ENCODE results near the gene LTO1. TPM values are rescaled to one million over a fixed set of nuclear protein-coding genes. Genes with fewer than 3 reads are reported as not detected.

Gene LTO1
- total RNA-seq, 4 donors from 2014 or later, result 4.1 to 30.7 (median 17.4) TPM

GRCh38 chr11:69704508-69705253, 29.5 kb upstream of the LTO1 start:
- Histone ChIP-seq H3K9me3 (no peaks in the 10 kb centered on the region), H3K4me3 (no peak overlapping the region), H3K27me3 (peaks cover 0 to 39% of the 10 kb centered on the region in 2 donors), H3K4me1 (peaks cover 0 to 17% of the 10 kb centered on the region in 2 donors), H3K27ac (no peak overlapping the region), H3K36me3 (no peaks in the 10 kb centered on the region)
- no peak for DNase-seq
- TF ChIP-seq POLR2A (IDR thresholded peaks at IDR 0.05) (no peak), CTCF (IDR thresholded peaks at IDR 0.05) (peak in 1 of 4 experiments; percentile 27)
- intact Hi-C loops (cut with DNase I; ENCODE audit: low total_unique reads), result no loop called here

- no peaks in the 10 kb centered on the region for H3K36me3 ChIP-seq
- no peaks in the 10 kb centered on the region for H3K9me3 ChIP-seq
- peaks cover 0 to 39% of the 10 kb centered on the region in 2 donors for H3K27me3 ChIP-seq
- no peak within 1 kb of the TSS for H3K4me3 ChIP-seq
- peaks cover 0 to 17% of the 10 kb centered on the region in 2 donors for H3K4me1 ChIP-seq
- intact Hi-C loops (cut with DNase I; ENCODE audit: low total_unique reads), result no loop called here
- TF ChIP-seq CTCF (IDR thresholded peaks at IDR 0.05) (no peak), POLR2A (IDR thresholded peaks at IDR 0.05) (no peak)
- no peak for DNase-seq
- no peak within 1 kb of the TSS for H3K27ac ChIP-seq
Observed at GRCh38 chr11:69703768-69704507, 28.8 kb upstream of the LTO1 start, which contains the start of gene FGF19. FGF19 (minus strand) TSS chr11:69704022; CDS start chr11:69703876, 146 bp downstream.

- Histone ChIP-seq H3K36me3 (no peaks in the 10 kb centered on the region), H3K4me3 (no peak overlapping the region), H3K27me3 (peaks cover 0 to 39% of the 10 kb centered on the region in 2 donors), H3K4me1 (peaks cover 0 to 17% of the 10 kb centered on the region in 2 donors), H3K9me3 (no peaks in the 10 kb centered on the region), H3K27ac (no peak overlapping the region)
- no peak for DNase-seq
- intact Hi-C loops (cut with DNase I; ENCODE audit: low total_unique reads), result no loop called here
- TF ChIP-seq POLR2A (IDR thresholded peaks at IDR 0.05) (no peak), CTCF (IDR thresholded peaks at IDR 0.05) (no peak)
Observed at GRCh38 chr11:69703453-69703767, 28.3 kb upstream of the LTO1 start.

- TF ChIP-seq POLR2A (IDR thresholded peaks at IDR 0.05) (no peak), CTCF (IDR thresholded peaks at IDR 0.05) (no peak)
- H3K36me3 ChIP-seq, result no peaks in the 10 kb centered on the region
- no peak for DNase-seq
- no peaks in the 10 kb centered on the region for H3K9me3 ChIP-seq
- peaks cover 0 to 17% of the 10 kb centered on the region in 2 donors for H3K4me1 ChIP-seq
- no peak overlapping the region for H3K4me3 ChIP-seq
- H3K27me3 ChIP-seq, result peaks cover 0 to 39% of the 10 kb centered on the region in 2 donors
- intact Hi-C loops (cut with DNase I; ENCODE audit: low total_unique reads), result no loop called here
- no peak overlapping the region for H3K27ac ChIP-seq
Observed at GRCh38 chr11:69702769-69703452, 27.8 kb upstream of the LTO1 start.

Data from uterus (tissue), 4 donors.